ENCODE data around the gene BMP2.

BMP2 gene

DNA sequence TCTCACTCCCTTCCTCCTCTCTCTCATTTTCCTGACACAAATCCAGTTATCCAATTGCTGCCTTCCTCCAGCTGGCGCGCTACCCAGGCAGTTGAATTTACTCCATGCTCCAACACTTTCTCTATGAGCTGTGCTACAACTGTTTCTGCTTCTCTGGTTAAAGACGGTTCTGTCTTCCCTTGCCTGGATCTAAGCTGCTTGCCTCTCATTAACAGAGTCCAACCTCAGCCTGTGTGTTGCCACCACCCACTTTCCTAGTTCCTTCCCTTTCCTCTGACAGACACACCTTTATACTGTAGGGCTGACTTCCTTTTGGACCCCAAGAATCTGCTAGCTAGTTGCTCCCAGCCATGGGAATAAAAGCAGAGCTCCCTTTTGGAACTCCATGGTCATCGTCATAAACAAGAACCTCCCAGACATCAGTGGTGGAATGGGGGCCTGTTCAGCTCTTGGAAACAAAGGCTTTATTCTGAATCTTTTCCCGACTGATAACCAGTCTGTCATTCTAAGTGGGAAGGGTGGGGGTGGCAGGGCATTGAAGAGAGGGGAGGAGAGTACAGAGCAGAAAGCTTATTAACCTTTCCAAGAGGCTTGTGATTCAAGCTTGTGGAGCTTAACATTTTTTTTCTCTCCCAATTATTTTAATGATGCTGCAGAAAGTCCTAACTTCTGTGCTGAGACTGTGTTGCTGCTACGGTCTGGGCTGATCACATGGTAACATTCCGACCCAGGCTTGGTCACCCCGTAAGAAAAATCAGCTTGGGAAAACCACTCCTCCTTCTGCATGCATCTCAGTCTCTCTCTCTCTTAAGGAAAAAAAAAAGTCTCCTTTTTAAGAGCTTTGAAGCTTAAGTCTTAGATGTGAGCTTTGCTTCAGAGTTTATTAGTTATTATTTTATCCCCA lies 31.3 kb upstream of the BMP2 start:
- Histone ChIP-seq H3K36me3 (no peaks in the 10 kb centered on the region), H3K27me3 (no peaks in the 10 kb centered on the region), H3K27ac (no peak overlapping the region), H3K9me3 (replicated peaks in 1 of 11) (peaks cover 0 to 24% (median 16%) of the 10 kb centered on the region in 11 experiments; a peak in 15 of 22 replicates), H3K9ac (no peak overlapping the region), H3K4me1 (peaks cover 0 to 5% (median 0%) of the 10 kb centered on the region in 10 experiments; a peak in 6 of 20 replicates), H3K4me2 (no peak overlapping the region), H3K4me3 (no peak overlapping the region), H4K20me1 (no peaks in the 10 kb centered on the region)
- TF ChIP-seq Cebpa-rat (IDR thresholded peaks at IDR 0.05) = no peak

DNA sequence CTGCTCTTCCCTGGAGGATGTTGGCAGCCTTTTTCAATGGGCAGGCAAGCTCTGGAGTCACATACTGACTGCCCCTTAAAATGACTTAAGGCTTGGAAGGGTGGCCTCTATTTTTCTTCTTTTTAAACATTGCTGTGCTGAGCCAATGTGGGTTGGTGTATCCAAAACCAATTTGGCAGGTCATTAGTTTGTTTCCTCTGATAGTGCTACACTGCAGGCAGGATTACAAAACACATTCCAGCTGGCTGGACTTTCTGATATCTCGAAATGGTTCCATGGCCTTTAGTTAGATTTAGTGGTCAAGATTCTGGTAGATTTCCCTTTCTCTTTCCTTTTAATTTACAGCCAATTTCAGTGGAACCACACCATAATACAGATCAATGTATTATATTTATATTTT lies 28.1 kb upstream of the BMP2 start:
- H3K4me1 ChIP-seq = 0 out of 20 replicates have a peak, but pooled peaks cover 0 to 3% (median 0%) of the 10 kb centered on the region in 10 experiments
- no peak overlapping the region for H3K4me3 ChIP-seq
- H3K9me3 ChIP-seq (replicated peaks in 1 of 11) = peaks cover under 1 to 28% (median 16%) of the 10 kb centered on the region in 11 experiments; a peak in 18 of 22 replicates
- H3K27ac ChIP-seq = no peak overlapping the region
- no peak for TF ChIP-seq Cebpa-rat (IDR thresholded peaks at IDR 0.05)
- H4K20me1 ChIP-seq = no peaks in the 10 kb centered on the region
- H3K27me3 ChIP-seq = no peaks in the 10 kb centered on the region
- no peak overlapping the region for H3K9ac ChIP-seq
- H3K36me3 ChIP-seq = no peaks in the 10 kb centered on the region
- H3K4me2 ChIP-seq = no peak overlapping the region

DNA sequence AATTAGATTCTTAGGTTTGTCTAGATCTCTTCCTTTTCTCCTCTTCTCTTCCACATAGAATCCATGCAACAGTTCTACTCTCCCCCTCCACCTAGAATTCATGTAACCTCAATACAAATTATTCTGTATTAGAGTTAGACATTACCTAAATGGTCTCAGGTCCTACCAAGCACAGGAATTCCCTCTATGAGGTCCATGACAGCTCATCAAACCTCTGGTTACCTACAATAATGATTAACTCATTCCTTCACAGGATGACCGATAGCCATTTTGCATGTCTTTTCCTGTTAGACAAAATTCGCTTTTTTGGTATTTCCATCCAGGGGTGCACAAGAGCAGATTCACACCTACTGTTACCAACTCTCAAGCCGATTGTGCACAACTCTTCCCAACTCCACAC lies 27.4 kb upstream of the BMP2 start:
- Histone ChIP-seq H4K20me1 (no peaks in the 10 kb centered on the region), H3K27ac (no peak overlapping the region), H3K9ac (no peak overlapping the region), H3K4me3 (no peak overlapping the region), H3K27me3 (no peaks in the 10 kb centered on the region), H3K9me3 (replicated peaks in 1 of 11) (peaks cover 0 to 26% (median 11%) of the 10 kb centered on the region in 11 experiments; a peak in 17 of 22 replicates), H3K36me3 (no peaks in the 10 kb centered on the region), H3K4me1 (0 out of 20 replicates have a peak, but pooled peaks cover 0 to 2% (median 0%) of the 10 kb centered on the region in 10 experiments), H3K4me2 (no peak overlapping the region)
- TF ChIP-seq Cebpa-rat (IDR thresholded peaks at IDR 0.05) = no peak

DNA sequence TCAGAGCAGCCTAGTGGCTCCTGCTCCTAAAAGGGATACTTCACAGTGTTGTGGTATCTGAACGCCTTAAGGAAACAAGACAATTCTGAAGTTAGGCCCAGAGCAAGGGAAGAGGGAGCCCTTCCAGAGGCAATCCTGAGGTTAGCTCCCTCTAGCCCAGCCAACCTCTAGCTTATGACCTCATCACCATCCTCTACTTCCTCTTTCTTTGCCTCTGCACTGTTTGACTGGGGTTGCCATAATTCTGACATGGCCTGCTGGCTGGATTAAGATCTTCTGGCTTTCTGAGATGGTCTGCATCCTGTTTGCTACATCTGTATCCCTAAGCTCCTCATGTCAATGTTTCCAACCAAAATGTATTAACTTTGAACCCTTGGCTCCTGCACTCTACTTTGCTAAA lies 23.3 kb upstream of the BMP2 start:
- Histone ChIP-seq H3K4me1 (peaks cover 0 to 27% (median 20%) of the 10 kb centered on the region in 10 experiments; a peak in 15 of 20 replicates), H3K27me3 (no peaks in the 10 kb centered on the region), H3K27ac (no peak overlapping the region), H3K9ac (no peak overlapping the region), H3K4me3 (no peak overlapping the region), H3K4me2 (no peak overlapping the region), H3K9me3 (replicated peaks in 1 of 11) (peaks cover 0 to 30% (median 14%) of the 10 kb centered on the region in 11 experiments; a peak in 14 of 22 replicates), H4K20me1 (no peaks in the 10 kb centered on the region), H3K36me3 (no peaks in the 10 kb centered on the region)
- no peak for TF ChIP-seq Cebpa-rat (IDR thresholded peaks at IDR 0.05)

DNA sequence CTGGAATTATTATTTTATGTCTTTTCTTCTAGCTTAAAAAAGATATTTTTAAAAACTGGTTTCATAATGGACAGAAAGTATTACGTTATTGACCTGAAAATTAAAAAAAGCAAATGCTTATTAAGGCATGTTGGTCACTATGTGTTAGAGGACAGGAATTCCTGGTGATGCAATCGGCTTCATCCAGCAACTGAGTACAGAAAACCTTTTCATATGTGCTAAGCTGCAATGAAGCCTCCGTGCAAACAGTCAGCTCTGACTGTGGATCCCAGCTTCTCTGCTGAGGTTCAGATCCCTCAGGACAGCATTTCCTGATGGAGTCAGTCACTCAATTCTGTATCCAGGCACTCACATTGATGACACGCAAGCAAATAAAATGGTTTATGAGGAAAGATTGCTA lies 22.7 kb upstream of the BMP2 start:
- Histone ChIP-seq H3K27me3 (no peaks in the 10 kb centered on the region), H3K4me2 (no peak overlapping the region), H3K4me3 (no peak overlapping the region), H3K4me1 (peaks cover 0 to 27% (median 20%) of the 10 kb centered on the region in 10 experiments; a peak in 15 of 20 replicates), H4K20me1 (no peaks in the 10 kb centered on the region), H3K9ac (no peak overlapping the region), H3K36me3 (no peaks in the 10 kb centered on the region), H3K9me3 (replicated peaks in 1 of 11) (peaks cover 0 to 30% (median 14%) of the 10 kb centered on the region in 11 experiments; a peak in 14 of 22 replicates), H3K27ac (no peak overlapping the region)
- no peak for TF ChIP-seq Cebpa-rat (IDR thresholded peaks at IDR 0.05)

DNA sequence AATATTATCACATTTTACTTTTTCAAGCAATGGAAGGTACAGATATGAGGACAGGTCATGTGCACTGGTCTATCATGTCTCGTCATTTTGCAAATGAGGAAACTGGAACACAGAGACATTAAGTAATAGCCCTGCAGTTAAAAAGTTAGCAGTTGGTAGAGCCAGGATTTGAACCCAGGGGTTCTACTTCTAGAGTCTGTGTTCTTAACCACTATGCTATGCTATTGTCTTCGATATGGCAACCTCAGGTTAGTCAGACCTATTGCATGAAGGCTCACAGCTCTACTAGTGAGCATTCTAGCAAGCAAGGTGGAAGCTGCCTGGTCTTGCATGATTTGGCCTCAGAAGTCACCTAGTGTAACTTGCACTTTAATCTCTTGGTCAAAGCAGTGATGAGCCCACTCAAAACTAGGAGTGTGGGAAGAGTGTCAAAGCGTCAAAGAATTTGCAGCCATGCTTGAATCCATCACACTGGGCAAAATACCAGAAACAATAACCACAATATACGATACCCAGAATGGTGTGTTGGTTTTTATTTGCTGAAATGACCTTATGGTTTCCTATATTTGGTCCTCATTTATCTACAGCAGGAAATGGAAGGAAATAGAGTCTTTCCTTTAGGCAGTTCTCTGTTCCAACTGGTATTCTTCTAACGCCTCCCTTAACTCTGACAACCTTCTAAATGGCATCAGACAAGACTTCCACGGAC lies 20.4 kb upstream of the BMP2 start:
- Histone ChIP-seq H4K20me1 (no peaks in the 10 kb centered on the region), H3K4me3 (0 out of 20 replicates have a peak overlapping the region, but pooled peaks of 1 of the 10 experiments have one; percentile 6), H3K4me2 (peak overlapping the region in 9 of 11 experiments; percentile 17 to 76 (median 62); a peak in 16 of 22 replicates), H3K9ac (no peak overlapping the region), H3K9me3 (replicated peaks in 1 of 11) (peaks cover 0 to 30% (median 14%) of the 10 kb centered on the region in 11 experiments; a peak in 14 of 22 replicates), H3K27me3 (no peaks in the 10 kb centered on the region), H3K27ac (no peak overlapping the region), H3K36me3 (no peaks in the 10 kb centered on the region), H3K4me1 (peaks cover 0 to 27% (median 20%) of the 10 kb centered on the region in 10 experiments; a peak in 15 of 20 replicates)
- no peak for TF ChIP-seq Cebpa-rat (IDR thresholded peaks at IDR 0.05)

DNA sequence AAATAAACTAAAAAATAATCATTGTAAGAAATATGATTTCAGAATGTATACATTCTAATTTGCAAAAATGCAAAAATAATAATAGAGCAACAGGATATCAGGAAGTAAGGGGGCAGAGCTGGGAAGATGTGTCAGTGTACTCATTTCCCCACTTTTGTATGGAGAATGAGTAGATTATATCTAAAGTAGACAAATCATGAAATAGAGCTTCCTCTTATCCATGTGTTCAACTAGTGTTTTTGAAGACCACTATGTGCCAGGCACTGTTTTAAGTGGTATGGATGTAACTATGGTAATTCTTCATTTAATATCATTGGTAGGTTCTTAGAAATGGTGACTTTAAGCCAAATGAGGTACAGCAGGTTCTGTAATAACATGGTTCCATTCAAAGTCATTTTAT lies 17.0 kb upstream of the BMP2 start:
- Histone ChIP-seq H3K9me3 (replicated peaks in 1 of 11) (peaks cover 0 to 20% (median 14%) of the 10 kb centered on the region in 11 experiments; a peak in 19 of 22 replicates), H3K27me3 (no peaks in the 10 kb centered on the region), H3K4me1 (peaks cover 0 to 27% (median 20%) of the 10 kb centered on the region in 10 experiments; a peak in 15 of 20 replicates)

GRCh38 chr20:6756693-6757595 lies 10.5 kb upstream of the BMP2 start:
- H3K36me3 ChIP-seq = no peaks in the 10 kb centered on the region
- H4K20me1 ChIP-seq = no peaks in the 10 kb centered on the region
- H3K4me1 ChIP-seq = peaks cover 0 to 5% (median 2%) of the 10 kb centered on the region in 10 experiments; a peak in 8 of 20 replicates
- TF ChIP-seq Cebpa-rat (IDR thresholded peaks at IDR 0.05) = no peak
- no peak overlapping the region for H3K27ac ChIP-seq
- H3K4me3 ChIP-seq = no peak overlapping the region
- no peak overlapping the region for H3K9ac ChIP-seq
- peaks cover 9 to 23% (median 18%) of the 10 kb centered on the region in 11 experiments; a peak in 20 of 22 replicates for H3K9me3 ChIP-seq (replicated peaks in 1 of 11)
- H3K4me2 ChIP-seq = no peak overlapping the region
- no peaks in the 10 kb centered on the region for H3K27me3 ChIP-seq

More for the DNA sequence above, 17.0 kb upstream of the BMP2 start:
- no peak for TF ChIP-seq Cebpa-rat (IDR thresholded peaks at IDR 0.05)
- H3K27ac ChIP-seq = no peak overlapping the region
- H3K4me3 ChIP-seq = no peak overlapping the region
- no peaks in the 10 kb centered on the region for H4K20me1 ChIP-seq
- no peak overlapping the region for H3K9ac ChIP-seq
- H3K36me3 ChIP-seq = no peaks in the 10 kb centered on the region
- H3K4me2 ChIP-seq = no peak overlapping the region

All from BLaER1 treated with 17β-estradiol and CSF1 and Interleukin-3, amounts not matched to agents 10 nM and 100 nM (cell line).